K562 (cell line): Measurements from ENCODE around the gene PPP1R14D. TPM values are rescaled to one million over a fixed set of nuclear protein-coding genes. Genes with fewer than 3 reads are reported as not detected.

Experiments used
- ATAC-seq: fragments of 200-7000 bp; cut with Tn5 transposase; 3 replicates; pipeline ENCODE4 v1.9.1; 2020; ENCODE audit warnings: moderate library complexity
- BruUV-seq: library from RNA; stranded (reverse); fragments of 400-500 nt; replicated peaks from 2 replicates; lab custom pipeline; 2021; lab: Mats Ljungman, UMichigan
- CTCF ChIA-PET: fragments of 300-600 bp; formaldehyde crosslinking; extraction: SDS; loops from one replicate; lab custom pipeline; 2021; ENCODE audit warnings: low intra/inter-chr PET ratio; lab: Yijun Ruan, JAX
- POLR2A ChIA-PET: fragments of 300-600, 350-650 bp; sonication (Branson Sonifier 250); formaldehyde crosslinking; extraction: SDS; loops from one replicate; lab custom pipeline; 2021; ENCODE audit warnings: antibody characterized with exemption, inconsistent platforms; lab: Yijun Ruan, JAX
- DNase-seq, 4 experiments: peaks; one replicate each; pipeline versions ENCODE4 v3.0.0 to v3.0.0-alpha.2; 2011 to 2018; ENCODE audit warnings: low spot score in 3 of 4, mixed read lengths in 3 of 4; ENCODE audit errors: extremely low read depth in 1 of 4
- FAIRE-seq: peaks from 2 replicates; lab custom pipeline; 2011; peaks lifted over from hg19 to GRCh38; lab: Jason Lieb, UNC
- H2AFZ ChIP-seq: 2 replicates; pipeline ENCODE4 v1.6.0; 2011; ENCODE audit warnings: low read depth, low read length, control low read depth, inconsistent platforms
- H3K27ac ChIP-seq: fragments of 200-600 bp; 3 replicates; pipeline ENCODE4 v1.8.0; 2011; ENCODE audit warnings: low read depth, mild to moderate bottlenecking, control low read depth, inconsistent platforms, low read length, moderate library complexity, mixed read lengths; ENCODE audit errors: extremely low read depth
- H3K27me3 ChIP-seq, 2 experiments: fragments of 300-600 bp in 1 of 2; 2 replicates in 1 of 2; 3 replicates in 1 of 2; pipeline versions ENCODE4 v1.6.0 to v1.8.0; 2011; ENCODE audit warnings: inconsistent platforms in 2 of 2, low read length in 2 of 2, mild to moderate bottlenecking in 1 of 2, mixed read lengths in 1 of 2, moderate library complexity in 1 of 2; ENCODE audit not compliant: control insufficient read depth in 2 of 2, insufficient read depth in 2 of 2
- H3K36me3 ChIP-seq: fragments of 300-600 bp; 3 replicates; pipeline ENCODE4 v1.8.0; 2011; ENCODE audit warnings: mild to moderate bottlenecking, low read length, inconsistent platforms; ENCODE audit not compliant: control insufficient read depth, insufficient read depth
- H3K4me1 ChIP-seq, 2 experiments: fragments of 200-600 bp in 1 of 2; replicated peaks in 1 of 2; 2 replicates in 1 of 2; 3 replicates in 1 of 2; pipeline versions ENCODE4 v1.5.1 to v1.8.0; 2011; ENCODE audit warnings: inconsistent platforms in 2 of 2, low read length in 2 of 2, mild to moderate bottlenecking in 1 of 2, mixed read lengths in 1 of 2, moderate library complexity in 1 of 2; ENCODE audit not compliant: control insufficient read depth in 2 of 2, insufficient read depth in 2 of 2
- H3K4me2 ChIP-seq: 2 replicates; pipeline ENCODE4 v1.6.1; 2011; ENCODE audit warnings: low read length, control low read depth, inconsistent platforms, mixed read lengths; ENCODE audit not compliant: insufficient read depth
- H3K4me3 ChIP-seq: fragments of 200-600 bp; sonication (generic), shearing (Covaris generic); 2 replicates; pipeline ENCODE4 v1.5.1; 2016; ENCODE audit warnings: control low read depth, inconsistent platforms
- H3K79me2 ChIP-seq: fragments of 200-600 bp; 3 replicates; pipeline ENCODE4 v1.8.0; 2011; ENCODE audit warnings: low read length, inconsistent platforms; ENCODE audit not compliant: control insufficient read depth, insufficient read depth
- H3K9ac ChIP-seq, 2 experiments: 2 replicates each; pipeline versions ENCODE4 v1.6.0 to v1.6.1; 2011; ENCODE audit warnings: low read depth in 2 of 2, low read length in 2 of 2, control low read depth in 1 of 2, inconsistent platforms in 1 of 2, mild to moderate bottlenecking in 1 of 2, mixed read lengths in 1 of 2; ENCODE audit not compliant: insufficient read depth in 1 of 2
- H3K9me1 ChIP-seq: one replicate; pipeline ENCODE4 v1.6.0; 2011; ENCODE audit warnings: inconsistent platforms, mild to moderate bottlenecking, low read length, moderate library complexity; ENCODE audit not compliant: control insufficient read depth, insufficient read depth
- H3K9me3 ChIP-seq: replicated peaks from 2 replicates; pipeline ENCODE4 v1.5.1; 2011; ENCODE audit warnings: low read depth, low read length, inconsistent platforms; ENCODE audit not compliant: control insufficient read depth, insufficient read depth
- H4K20me1 ChIP-seq: replicated peaks from 2 replicates; pipeline ENCODE4 v1.6.1; 2011; ENCODE audit warnings: low read length, inconsistent platforms, mixed read lengths; ENCODE audit not compliant: control insufficient read depth, insufficient read depth
- BACH1 ChIP-seq: fragments of 200-800 bp; sonication (Bioruptor generic); IDR thresholded peaks from 2 replicates; pipeline ENCODE4 v1.6.1; 2016; ENCODE audit warnings: missing genetic modification characterization, missing compliant biosample characterization
- BMI1 ChIP-seq: fragments of 150-350 bp; IDR thresholded peaks from 2 replicates; pipeline ENCODE4 v1.6.1; 2014; ENCODE audit warnings: low read length
- CHD1 ChIP-seq: fragments of 200-600 bp; sonication (generic); IDR thresholded peaks from one replicate; pipeline ENCODE4 v1.6.1; 2012; ENCODE audit warnings: mild to moderate bottlenecking, moderate library complexity, low read length, inconsistent platforms
- CXXC5 ChIP-seq: fragments of 250-450 bp; sonication (Bioruptor Pico); IDR thresholded peaks from 2 replicates; pipeline ENCODE4 v1.8.0; 2022; ENCODE audit warnings: inconsistent platforms, mild to moderate bottlenecking, moderate library complexity
- HES1 ChIP-seq: fragments of 450-650 bp; IDR thresholded peaks from 2 replicates; pipeline ENCODE4 v1.6.1; 2016; ENCODE audit warnings: low read depth, mild to moderate bottlenecking, moderate library complexity
- PKNOX1 ChIP-seq: fragments of 450-650 bp; IDR thresholded peaks from 2 replicates; pipeline ENCODE4 v1.6.1; 2016
- REST ChIP-seq, 2 experiments: fragments of 450-650 bp; formaldehyde crosslinking in 1 of 2; IDR thresholded peaks; 2 replicates each; pipeline versions ENCODE4 v1.4.0 to v1.6.1; 2014 to 2020; ENCODE audit warnings: mild to moderate bottlenecking in 2 of 2, borderline replicate concordance in 1 of 2, low read depth in 1 of 2
- TBP ChIP-seq: optimal IDR thresholded peaks from 2 replicates; pipeline ENCODE3; 2011; ENCODE audit warnings: low read depth, low read length, improper control_type of control experiment
- YY1 ChIP-seq, 3 experiments: IDR thresholded peaks; 2 replicates each; pipeline ENCODE4 v1.6.1; 2011; ENCODE audit warnings: low read length in 2 of 3, mild to moderate bottlenecking in 2 of 3, moderate library complexity in 2 of 3, borderline replicate concordance in 1 of 3, control low read depth in 1 of 3, low read depth in 1 of 3; ENCODE audit not compliant: insufficient read depth in 3 of 3, insufficient replicate concordance in 2 of 3, control insufficient read depth in 1 of 3, insufficient read length in 1 of 3; ENCODE audit errors: extremely low read depth in 1 of 3
- ZNF146 ChIP-seq: IDR thresholded peaks from one replicate; pipeline ENCODE4 v1.6.1; 2018; ENCODE audit warnings: missing compliant biosample characterization; ENCODE audit not compliant: unreplicated experiment
- ZNF507 ChIP-seq: conservative IDR thresholded peaks from 2 replicates; pipeline ENCODE4 v1.6.1; 2017; ENCODE audit warnings: missing genetic modification characterization, missing compliant biosample characterization
- ZNF586 ChIP-seq: fragments of 450-650 bp; formaldehyde crosslinking; conservative IDR thresholded peaks from 2 replicates; pipeline ENCODE4 v1.4.0; 2020; ENCODE audit warnings: mild to moderate bottlenecking, moderate library complexity
- ZNF668 ChIP-seq: fragments of 250-450 bp; sonication (Bioruptor Pico); IDR thresholded peaks from 2 replicates; pipeline ENCODE4 v1.8.0; 2022; ENCODE audit warnings: mild to moderate bottlenecking, inconsistent platforms
- WGBS: fragments of 100-300 bp; shearing (Covaris generic); methylation state at CpG from one replicate; pipeline ENCODE4 v1.1.6; 2016; ENCODE audit warnings: low coverage, mixed read lengths; ENCODE audit not compliant: insufficient coverage; ENCODE audit errors: missing lambda C conversion rate; 5-methylcytosine and 5-hydroxymethylcytosine counted together
- in situ Hi-C: fragments of 300-500 bp; cut with MboI; formaldehyde crosslinking; loops from 4 replicates; pipeline ENCODE4 v1.15.0; 2018; ENCODE audit warnings: inconsistent platforms, mixed read lengths
- intact Hi-C: fragments of 100-400 bp; cut with micrococcal nuclease; formaldehyde crosslinking; loops from 2 replicates; pipeline ENCODE4 v1.14.2; 2022
- polyA plus RNA-seq, 8 experiments: library from polyadenylated mRNA; depleted of rRNA in 4 of 8; stranded (reverse) in 5 of 8; unstranded in 3 of 8; fragments of >200 nt; fragmentation: Nextera tagmentation in 2 of 8; fragmentation: Illumina TruSeq in 1 of 8; extraction: Ambion mirVana in 2 of 8; extraction: Trizol in 1 of 8; gene quantifications; 2 replicates each; pipeline versions ENCODE4 v1.2.1 to v1.2.3, GENCODE V29; 2011 to 2014; ENCODE audit warnings: inconsistent platforms in 1 of 8, missing spikeins in 1 of 8
- total RNA-seq, 7 experiments: library from RNA; depleted of rRNA in 6 of 7; stranded (reverse); fragments of >200 nt in 6 of 7; fragmentation: Illumina TruSeq in 2 of 7; extraction: Trizol in 2 of 7; gene quantifications; 2 replicates each; pipeline versions ENCODE4 v1.2.1 to v1.2.3, GENCODE V29; 2011 to 2021; ENCODE audit warnings: low replicate concordance in 1 of 7

The PPP1R14D gene
- total and polyA plus RNA-seq, 9 of the 15 experiments (the other 6 are each of a cell fraction or from before 2014, with no cell fraction given): 0.11 to 0.18 TPM; not detected in 7

GRCh38 chr15:40836020-40836419 lies 7.5 kb upstream of the PPP1R14D start:
- no peaks in the 10 kb centered on the region for H3K36me3 ChIP-seq
- no peaks in the 10 kb centered on the region for H3K9me3 ChIP-seq
- intact Hi-C loops: no loop called here
- H4K20me1 ChIP-seq: no peaks in the 10 kb centered on the region
- ATAC-seq (no peak), FAIRE-seq (peak; percentile 54), DNase-seq (no peak)
- H3K4me3 ChIP-seq: no peak overlapping the region
- in situ Hi-C loops: no loop called here
- H3K9me1 ChIP-seq: no peaks in the 10 kb centered on the region
- ChIA-PET CTCF (no interaction called here), POLR2A (interaction anchor here (1.3 kb wide), 1 partner anchor 8 kb away, joined by 3 read pairs; the partner anchor contains the start of gene SPINT1)
- no peak overlapping the region for H3K4me2 ChIP-seq
- H2AFZ ChIP-seq: peak overlapping the region; percentile 42
- no peaks in the 10 kb centered on the region; a peak in 1 of 5 replicates for H3K4me1 ChIP-seq
- no peaks in the 10 kb centered on the region for H3K79me2 ChIP-seq
- H3K9ac ChIP-seq: no peak overlapping the region
- WGBS: 92% methylated on average over 1 of the region's 1 CpG
- BruUV-seq: no TSS peak
- H3K27me3 ChIP-seq: no peaks in the 10 kb centered on the region
- no peak overlapping the region for H3K27ac ChIP-seq
- TF ChIP-seq PKNOX1: no peak
- no peak for TF ChIP-seq HES1
- no peak for TF ChIP-seq YY1 (IDR thresholded peaks at IDR 0.05; ENCODE audit: borderline replicate concordance in 1 of 3, control insufficient read depth in 1 of 3, extremely low read depth in 1 of 3, insufficient read depth in 3 of 3, insufficient read length in 1 of 3, insufficient replicate concordance in 2 of 3, low read depth in 1 of 3, low read length in 2 of 3)
- no peak for TF ChIP-seq ZNF668 (CRISPR knock-in tag)
- no peak for TF ChIP-seq CXXC5 (CRISPR knock-in tag)
- no peak for TF ChIP-seq CHD1
- no peak for TF ChIP-seq BMI1
- TF ChIP-seq ZNF586: no peak
- no peak for TF ChIP-seq ZNF507
- no peak for TF ChIP-seq BACH1 (tag)
- TF ChIP-seq REST (IDR thresholded peaks at IDR 0.05; ENCODE audit: borderline replicate concordance): no peak
- TF ChIP-seq REST (CRISPR knock-in tag; IDR thresholded peaks at IDR 0.05; ENCODE audit: low read depth): no peak
- TF ChIP-seq TBP: no peak
- no peak for TF ChIP-seq ZNF146 (CRISPR knock-in tag)
